Gastrocnemius medialis (tissue), 4 donors: ENCODE measurements around the gene JADE1.

ENCODE experiments used
- CTCF ChIP-seq, 5 experiments: fragments of 450-650 bp in 3 of 5; fragments of 200-600 bp in 2 of 5; sonication (generic) in 2 of 5; IDR thresholded peaks in 4 of 5; conservative IDR thresholded peaks in 1 of 5; 1 replicate in 4 of 5; 2 replicates in 1 of 5; pipeline ENCODE4 v1.5.1; 2016 to 2019; ENCODE audit warnings: antibody characterized with exemption in 5 of 5, mild to moderate bottlenecking in 3 of 5, moderate library complexity in 3 of 5
- POLR2A ChIP-seq, 2 donors: fragments of 450-650 bp; IDR thresholded peaks; one replicate each; pipeline ENCODE4 v1.6.1; 2017; ENCODE audit warnings: antibody characterized with exemption in 2 of 2, mild to moderate bottlenecking in 2 of 2, moderate library complexity in 2 of 2

- TF ChIP-seq CTCF (IDR thresholded peaks at IDR 0.05 in 4 of 5, conservative IDR thresholded peaks at IDR 0.05 in 1 of 5) (no peak), POLR2A (IDR thresholded peaks at IDR 0.05) (no peak)
Measured at GRCh38 chr4:128858879-128859671, 49.6 kb downstream of the JADE1 start.
